HG02938 (cell line): ENCODE measurements around the gene NEK8.

Experiments
- ATAC-seq: cut with Tn5 transposase; IDR thresholded peaks from one replicate; pipeline ENCODE4 v1.9.1; 2021; ENCODE audit warnings: mild to moderate bottlenecking, moderate library complexity; ENCODE audit not compliant: unreplicated experiment

NEK8 gene

DNA sequence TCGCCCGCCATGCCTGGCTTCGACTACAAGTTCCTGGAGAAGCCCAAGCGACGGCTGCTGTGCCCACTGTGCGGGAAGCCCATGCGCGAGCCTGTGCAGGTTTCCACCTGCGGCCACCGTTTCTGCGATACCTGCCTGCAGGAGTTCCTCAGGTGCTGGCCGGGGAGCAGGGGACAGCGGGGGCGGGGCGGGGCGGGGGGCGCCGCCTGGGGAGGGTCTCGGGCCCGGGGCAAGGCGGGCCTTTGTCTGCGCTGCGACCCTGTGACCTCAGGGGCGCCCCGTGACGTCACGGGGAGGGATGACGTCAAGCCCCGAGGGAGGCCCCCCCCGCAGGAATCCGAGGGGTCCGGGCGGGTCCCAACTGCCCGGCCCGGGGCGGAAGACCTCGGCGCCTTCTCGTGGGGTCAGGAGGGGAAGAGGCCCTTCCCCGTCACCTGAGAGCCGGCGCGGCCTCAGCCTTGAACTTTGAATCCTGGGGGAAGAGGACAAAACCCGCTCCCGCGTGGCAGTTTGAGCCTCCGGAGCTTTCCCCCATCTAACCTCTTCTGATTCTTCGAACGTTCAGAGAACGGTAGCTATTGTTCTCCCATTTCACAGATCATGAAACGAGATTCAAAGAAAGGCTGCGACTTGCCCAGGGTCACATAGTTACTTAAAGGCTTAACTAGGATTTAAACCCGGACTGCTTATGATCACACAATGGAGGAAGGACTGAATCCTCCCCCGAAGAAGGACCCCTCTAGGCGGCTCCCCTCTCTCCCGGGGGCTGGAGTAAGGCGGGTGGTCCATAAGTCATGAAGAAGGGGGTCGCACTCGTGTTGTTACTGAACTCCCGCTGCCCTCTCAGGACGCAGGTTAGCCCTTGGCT, 15.8 kb downstream of the NEK8 start:
- peak; percentile 18 for ATAC-seq

DNA sequence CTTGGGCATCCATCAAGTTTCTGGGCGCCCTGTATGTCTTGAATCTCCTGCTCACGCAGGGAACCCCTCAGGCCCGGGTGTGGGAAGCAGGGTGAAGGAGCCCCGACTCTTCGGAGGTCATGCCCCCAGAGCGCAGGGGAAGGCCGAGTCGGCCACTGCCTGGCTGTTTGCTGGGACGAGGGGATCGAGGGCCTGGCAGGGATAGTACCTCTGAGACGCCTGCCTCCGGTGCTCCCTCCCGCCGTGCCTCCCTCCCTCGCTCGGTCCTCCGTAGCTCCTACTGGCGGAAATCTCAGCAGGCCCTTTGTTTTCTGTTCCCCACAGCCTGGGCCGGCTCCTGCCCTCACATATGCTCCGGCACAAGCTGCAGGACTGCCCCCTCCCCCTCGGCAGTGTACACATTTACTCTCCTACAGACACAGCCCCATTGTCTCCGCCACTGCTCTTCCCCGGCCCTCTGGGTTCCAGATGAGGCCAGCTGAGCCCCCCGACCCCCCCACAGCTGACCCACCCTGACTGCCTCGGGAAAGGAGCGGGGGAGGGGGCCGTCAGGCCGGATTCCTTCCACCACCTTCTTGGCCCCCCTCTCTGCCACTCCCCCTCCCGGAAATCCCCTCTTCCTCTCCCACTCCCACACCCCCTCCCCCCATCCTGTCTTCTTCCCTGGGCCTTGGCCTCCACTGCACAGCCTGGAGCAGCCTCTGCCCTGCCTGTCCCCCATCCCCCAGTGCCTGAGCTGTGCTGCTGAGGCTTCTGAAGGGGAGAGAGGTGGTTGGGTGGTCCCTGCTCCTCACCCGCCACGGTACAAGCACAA, 16.6 kb downstream of the NEK8 start:
- no peak for ATAC-seq

DNA sequence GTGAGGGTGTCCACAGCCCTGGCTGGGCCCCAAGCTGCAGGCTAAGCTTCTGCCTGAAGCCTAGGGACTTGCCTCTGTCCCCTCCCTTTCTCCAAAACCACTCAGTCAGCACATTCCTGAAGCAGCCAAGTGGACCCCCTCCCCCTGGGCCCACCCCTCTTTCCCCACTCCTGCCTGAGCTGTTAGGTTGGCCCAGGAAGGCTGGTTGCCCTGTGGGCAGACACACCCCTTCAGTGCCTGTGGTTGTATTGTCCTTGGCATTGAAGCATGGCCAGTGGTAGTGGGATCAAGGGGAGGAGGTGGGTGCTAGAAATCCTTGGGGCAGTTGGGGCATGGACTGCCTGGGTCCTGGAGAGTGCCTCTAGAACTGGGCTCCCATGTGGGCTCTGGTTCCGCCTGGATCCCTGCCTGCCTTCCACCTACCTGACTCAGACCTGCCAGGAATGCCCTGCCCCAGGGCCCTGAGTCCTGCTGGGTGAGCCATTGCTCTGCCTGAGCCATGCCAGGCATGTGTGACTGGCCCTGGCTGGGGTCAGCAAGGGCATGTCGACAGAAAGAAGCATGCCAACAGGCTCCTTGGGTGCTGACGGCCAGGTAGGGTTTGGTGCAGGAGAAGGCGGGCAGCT, 17.3 kb downstream of the NEK8 start:
- no peak for ATAC-seq

DNA sequence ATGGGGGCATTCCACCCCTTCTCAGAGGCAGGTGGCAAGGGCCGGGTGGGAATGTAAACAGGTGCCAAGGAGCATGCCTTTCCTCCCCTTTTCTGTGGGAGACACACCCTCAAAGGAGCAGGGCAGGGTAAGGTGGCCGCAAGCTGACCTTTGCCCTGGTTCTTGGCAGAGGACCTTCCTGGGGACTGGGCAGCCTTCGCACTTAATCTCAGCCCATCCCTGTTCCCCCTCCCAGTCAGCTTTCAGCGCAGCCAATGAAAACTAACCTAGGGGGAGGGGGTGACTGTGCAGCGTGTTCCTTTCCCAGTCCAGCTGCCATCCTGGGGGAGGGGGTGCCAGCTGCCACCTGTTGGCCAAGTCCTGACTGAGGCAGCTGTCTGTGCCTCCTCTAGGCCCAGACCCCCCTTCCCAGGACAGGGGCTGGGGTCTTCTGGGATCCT, 18.0 kb downstream of the NEK8 start:
- no peak for ATAC-seq

DNA sequence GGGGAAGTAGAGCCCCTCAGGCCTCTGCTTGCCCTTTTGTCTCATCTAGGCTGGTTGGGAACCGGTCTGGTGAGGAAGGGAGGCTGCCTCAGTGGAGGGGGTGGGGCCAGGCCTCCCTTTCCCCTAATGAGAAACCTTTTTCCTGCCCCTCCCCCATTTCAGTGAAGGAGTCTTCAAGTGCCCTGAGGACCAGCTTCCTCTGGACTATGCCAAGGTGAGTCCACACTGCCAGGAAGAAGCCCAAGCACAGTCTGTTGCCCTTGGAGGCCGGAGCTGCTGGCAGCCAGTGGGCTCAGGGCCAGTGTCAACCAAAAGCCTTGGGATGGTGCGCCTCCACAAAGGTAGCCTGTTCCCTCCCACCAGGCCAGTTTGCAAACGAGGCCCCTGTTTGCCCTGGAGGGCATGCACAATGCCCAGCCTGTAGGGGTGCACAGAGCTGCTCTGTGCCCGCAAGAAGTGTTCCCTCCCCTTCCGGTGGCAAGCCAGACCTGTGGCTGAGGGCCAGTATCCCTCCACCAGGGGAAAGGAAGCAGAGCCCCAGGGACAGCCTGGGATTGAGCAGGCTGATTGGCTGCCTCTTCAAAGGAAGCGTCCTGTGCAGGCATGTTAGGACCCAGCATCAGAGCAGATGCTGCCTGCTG, 18.6 kb downstream of the NEK8 start:
- ATAC-seq: no peak

DNA sequence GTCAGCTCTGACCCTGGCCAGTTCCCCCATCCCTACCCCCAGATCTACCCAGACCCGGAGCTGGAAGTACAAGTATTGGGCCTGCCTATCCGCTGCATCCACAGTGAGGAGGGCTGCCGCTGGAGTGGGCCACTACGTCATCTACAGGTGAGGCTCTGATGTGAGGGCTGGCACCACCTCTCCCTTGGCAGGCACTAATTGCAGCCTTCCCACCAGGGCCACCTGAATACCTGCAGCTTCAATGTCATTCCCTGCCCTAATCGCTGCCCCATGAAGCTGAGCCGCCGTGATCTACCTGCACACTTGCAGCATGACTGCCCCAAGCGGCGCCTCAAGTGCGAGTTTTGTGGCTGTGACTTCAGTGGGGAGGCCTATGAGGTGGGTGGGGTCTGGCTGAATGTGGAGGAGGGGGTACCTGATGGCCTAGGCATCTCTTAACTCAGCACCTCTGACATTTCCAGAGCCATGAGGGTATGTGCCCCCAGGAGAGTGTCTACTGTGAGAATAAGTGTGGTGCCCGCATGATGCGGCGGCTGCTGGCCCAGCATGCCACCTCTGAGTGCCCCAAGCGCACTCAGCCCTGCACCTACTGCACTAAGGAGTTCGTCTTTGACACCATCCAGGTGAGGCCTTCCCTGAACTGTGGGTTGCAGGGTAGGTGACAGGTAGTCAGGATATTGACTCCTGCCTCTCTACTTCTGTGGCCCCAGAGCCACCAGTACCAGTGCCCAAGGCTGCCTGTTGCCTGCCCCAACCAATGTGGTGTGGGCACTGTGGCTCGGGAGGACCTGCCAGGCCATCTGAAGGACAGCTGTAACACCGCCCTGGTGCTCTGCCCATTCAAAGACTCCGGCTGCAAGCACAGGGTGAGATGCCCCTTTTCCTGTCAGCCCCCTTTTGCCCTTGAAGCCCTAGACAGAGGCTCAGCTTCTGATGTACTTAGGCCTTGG, 19.5 kb downstream of the NEK8 start:
- no peak for ATAC-seq

DNA sequence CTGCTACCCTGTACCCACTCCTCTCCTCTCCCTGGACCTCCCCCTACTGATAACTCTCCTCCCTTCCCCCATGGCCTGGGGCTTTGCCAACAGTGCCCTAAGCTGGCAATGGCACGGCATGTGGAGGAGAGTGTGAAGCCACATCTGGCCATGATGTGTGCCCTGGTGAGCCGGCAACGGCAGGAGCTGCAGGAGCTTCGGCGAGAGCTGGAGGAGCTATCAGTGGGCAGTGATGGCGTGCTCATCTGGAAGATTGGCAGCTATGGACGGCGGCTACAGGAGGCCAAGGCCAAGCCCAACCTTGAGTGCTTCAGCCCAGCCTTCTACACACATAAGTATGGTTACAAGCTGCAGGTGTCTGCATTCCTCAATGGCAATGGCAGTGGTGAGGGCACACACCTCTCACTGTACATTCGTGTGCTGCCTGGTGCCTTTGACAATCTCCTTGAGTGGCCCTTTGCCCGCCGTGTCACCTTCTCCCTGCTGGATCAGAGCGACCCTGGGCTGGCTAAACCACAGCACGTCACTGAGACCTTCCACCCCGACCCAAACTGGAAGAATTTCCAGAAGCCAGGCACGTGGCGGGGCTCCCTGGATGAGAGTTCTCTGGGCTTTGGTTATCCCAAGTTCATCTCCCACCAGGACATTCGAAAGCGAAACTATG, 20.4 kb downstream of the NEK8 start:
- ATAC-seq: no peak

DNA sequence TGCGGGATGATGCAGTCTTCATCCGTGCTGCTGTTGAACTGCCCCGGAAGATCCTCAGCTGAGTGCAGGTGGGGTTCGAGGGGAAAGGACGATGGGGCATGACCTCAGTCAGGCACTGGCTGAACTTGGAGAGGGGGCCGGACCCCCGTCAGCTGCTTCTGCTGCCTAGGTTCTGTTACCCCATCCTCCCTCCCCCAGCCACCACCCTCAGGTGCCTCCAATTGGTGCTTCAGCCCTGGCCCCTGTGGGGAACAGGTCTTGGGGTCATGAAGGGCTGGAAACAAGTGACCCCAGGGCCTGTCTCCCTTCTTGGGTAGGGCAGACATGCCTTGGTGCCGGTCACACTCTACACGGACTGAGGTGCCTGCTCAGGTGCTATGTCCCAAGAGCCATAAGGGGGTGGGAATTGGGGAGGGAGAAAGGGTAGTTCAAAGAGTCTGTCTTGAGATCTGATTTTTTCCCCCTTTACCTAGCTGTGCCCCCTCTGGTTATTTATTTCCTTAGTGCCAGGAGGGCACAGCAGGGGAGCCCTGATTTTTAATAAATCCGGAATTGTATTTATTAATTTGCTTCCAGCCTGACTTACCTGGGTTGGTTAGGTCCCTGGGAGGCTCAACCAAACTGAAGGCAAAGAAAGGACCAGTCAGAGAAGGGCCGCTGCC, 21.1 kb downstream of the NEK8 start:
- ATAC-seq: no peak

DNA sequence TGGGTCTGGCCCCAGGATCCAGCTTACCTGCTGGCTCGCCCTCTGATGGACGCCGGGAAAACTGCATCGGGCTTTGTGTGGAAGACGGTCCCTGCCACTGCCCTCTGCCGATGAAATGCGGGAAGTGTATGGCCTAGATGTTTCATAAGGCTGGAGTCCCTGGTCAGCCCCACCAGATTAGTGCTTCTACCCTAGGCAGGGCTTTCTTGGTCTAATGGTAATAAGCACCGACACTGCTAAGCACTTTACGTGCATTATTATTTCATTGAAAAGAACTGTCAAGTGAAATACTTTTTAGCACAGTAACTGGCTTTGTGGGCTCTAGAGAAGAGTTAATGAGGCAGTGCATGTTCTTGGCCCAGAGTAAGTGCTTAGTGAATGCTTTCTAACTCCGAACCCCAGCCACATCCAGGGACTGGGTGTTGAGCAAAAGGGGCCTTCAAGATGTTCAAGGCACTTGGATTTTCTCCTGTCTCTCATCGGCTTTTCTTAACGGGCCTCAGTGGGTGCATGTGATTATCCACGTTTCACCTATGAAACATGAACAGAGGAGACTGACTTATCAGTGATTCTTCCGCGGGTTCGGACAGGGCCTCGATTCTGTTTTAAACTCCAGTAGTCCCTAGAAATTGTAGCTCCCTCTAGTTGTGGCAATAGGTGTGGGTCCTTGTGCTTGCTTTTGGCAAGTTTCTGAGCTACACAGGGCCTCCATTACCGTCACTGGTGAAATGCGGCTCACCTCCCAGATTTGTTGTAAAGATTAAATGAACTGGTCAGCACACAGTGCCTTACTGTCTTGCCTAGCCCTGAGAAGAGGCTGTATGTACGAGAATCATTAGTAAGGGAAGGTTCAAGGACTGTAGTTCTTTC, 21.8 kb downstream of the NEK8 start:
- peak; percentile 61 for ATAC-seq

DNA sequence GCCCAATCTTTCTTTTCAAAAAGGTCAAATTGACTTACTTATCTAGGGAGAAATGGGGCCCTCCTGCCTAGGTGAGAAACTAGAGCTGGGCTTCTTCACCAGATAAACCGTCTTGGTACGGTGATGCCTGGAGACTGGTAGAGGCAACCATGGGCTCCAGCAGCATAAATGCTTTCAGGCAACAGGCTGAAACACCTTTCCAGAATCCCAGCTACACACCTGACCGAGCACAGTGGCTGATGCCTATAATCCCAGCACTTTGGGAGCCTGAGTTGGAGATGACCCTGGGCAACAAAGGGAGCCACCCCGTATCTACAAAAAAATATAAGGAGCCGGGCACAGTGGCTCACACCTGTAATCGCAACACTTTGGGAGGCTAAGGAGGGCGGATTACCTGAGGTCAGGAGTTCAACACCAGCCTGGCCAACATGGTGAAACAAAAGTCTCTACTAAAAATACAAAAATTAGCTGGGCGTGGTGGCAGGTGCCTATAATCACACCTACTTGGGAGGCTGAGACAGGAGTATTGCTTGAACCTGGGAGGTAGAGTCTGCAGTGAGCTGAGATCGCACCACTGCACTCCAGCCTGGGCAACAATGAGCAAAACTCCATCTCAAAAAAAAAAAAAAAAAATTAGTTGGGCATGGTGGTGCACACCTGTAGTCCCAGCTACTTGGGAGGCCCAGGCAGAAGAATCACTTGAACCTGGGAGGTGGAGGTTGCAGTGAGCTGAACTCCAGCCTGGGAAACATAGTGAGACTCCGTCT, 23.2 kb downstream of the NEK8 start:
- no peak for ATAC-seq

DNA sequence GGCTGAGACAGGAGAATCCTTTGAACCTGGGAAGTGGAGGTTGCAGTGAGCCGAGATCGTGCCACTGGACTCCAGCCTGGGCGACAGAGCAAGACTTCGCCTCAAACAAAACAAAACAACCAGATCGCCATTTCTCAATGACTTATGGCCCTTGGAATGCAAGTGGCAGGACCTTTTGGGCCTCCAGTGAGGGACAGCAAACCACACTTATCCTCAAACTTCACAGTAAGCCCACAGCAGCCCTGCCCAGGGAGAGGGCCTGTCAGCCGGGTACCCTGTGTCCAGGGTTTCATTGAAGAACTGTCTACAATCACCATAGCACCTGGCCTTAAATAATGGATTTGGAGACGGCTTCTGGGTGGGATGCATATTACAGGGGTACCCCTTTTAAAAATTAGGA, 26.9 kb downstream of the NEK8 start:
- no peak for ATAC-seq

DNA sequence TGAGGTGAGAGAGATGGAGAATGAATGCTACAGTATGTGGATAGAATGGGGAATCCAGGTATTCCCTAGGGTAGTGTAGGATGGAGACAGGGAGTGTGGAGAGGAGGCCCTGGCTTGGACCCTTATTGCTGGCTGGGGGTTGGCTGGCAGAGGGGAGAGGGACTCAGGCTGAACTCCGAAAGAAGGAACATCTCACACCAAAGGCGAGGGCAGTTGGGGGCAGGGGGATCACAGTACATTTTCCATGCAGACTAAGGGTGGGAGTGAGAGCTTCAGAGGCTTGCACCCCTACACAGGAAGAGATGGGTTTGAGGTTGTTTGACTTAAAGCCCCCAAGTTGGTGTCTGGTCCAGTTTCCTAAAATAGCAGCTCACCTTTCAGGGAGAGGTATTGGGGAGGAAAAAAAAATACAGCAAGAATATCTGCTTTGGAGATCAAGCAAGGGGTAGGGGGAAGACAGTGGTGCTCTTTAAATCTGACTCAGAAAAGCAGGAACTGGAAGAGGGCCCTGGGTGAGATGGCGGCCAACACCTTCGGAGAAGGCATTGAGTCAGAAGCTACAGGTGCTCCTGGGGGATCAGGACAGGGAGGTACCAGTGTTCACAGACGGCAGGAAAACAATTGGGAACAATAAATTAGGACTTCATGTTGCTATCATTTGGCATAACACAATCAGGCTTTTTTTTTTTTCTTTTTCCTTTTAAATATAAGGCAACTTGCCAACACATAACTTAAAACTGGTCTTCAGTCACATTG, 27.6 kb downstream of the NEK8 start:
- no peak for ATAC-seq

DNA sequence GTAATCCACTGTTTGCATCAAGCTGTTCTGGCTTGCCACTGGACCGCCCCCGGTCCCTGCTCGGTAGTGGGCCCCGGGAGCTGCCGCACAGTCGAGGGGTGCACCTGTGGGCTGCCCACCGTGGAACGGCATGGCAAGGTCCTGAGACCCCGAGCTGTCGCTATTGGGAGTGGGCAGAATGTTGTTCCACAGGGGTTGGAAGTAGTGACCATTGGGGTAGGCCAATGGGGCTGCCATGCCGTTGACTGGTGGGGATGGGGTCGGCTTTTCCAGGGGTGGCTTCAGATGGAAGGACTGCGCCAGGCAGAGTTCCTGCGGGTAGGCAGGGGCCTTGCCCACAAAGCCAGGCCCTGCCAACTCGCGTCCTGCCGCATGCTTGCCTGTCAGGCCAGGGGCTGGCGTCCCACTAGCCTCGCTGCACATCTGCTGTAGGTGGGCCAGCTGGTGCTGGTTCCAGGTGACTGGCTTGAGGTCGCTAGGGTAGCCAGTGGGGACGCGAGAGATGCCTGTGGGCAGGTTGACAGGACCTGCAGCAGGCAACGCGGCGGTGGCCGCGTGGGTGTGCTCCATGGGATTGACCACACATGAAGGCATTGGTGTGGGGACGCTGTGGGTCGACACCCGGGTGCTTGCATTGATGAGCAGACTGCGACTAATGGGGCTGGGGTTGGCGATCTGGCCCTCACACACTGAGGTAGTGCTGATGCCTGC, 30.0 kb downstream of the NEK8 start:
- ATAC-seq: no peak

DNA sequence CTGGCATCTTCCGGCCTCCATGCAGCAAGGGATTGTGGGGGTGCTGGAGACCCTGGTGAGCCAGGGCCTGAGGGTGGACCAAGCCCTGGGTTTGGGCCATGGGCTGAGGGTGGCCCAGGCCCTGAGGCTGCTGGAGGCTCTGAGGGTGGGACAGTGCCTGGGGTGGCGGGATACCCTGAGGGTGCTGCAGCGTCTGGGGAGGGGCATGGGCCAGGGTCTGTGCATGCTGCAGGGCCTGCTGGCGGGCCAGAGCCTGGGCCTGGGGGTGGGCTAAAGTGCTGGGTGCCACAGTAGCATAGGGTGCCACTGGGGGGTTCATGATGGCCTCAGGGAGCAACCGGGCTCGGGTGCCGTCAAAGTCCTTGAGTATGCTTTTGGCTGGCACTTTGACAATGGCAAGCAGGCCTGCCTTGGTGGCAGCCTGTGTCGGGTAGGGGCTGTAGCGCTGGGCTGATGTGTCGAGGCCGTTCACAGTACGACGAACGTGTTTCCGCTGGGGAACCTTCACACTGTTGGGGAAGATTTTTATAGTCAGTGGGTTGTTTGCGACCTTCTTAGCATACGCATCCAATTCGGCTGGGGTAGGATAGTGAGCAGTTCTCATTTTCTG, 30.8 kb downstream of the NEK8 start:
- ATAC-seq: no peak
